T follicular helper cell (primary cell): ENCODE measurements around the gene ACP4.
A peak's percentile ranks its signal among the peaks of the same experiment; 100 is the strongest.
"Not testable (repeated sequence)": the region's sequence is repeated elsewhere in the genome, so short reads cannot be mapped to it uniquely, and the experiment has no call there.

Source experiments
- DNase-seq: peaks from one replicate; pipeline ENCODE4 v3.0.0-alpha.2; 2020; ENCODE audit warnings: low read depth

Gene ACP4

GRCh38 chr19:50797781-50798658 is 7.8 kb downstream of the ACP4 start:
- DNase-seq: no peak

GRCh38 chr19:50798659-50799546 is 8.7 kb downstream of the ACP4 start:
- DNase-seq: no peak

- no peak for DNase-seq
Measured at GRCh38 chr19:50799547-50799851, 9.3 kb downstream of the ACP4 start.

GRCh38 chr19:50801107-50801506 is 10.9 kb downstream of the ACP4 start:
- DNase-seq: no peak

GRCh38 chr19:50803633-50804419 is 13.6 kb downstream of the ACP4 start:
- DNase-seq: no peak

- peak; percentile 95 for DNase-seq
Measured at GRCh38 chr19:50804420-50805272, 14.4 kb downstream of the ACP4 start.

- no peak for DNase-seq
Measured at GRCh38 chr19:50808856-50809255, 18.6 kb downstream of the ACP4 start.

GRCh38 chr19:50811622-50812238 is 21.5 kb downstream of the ACP4 start:
- DNase-seq: not testable (repeated sequence)

- DNase-seq: no peak
Measured at GRCh38 chr19:50812474-50812873, 22.3 kb downstream of the ACP4 start.

- no peak for DNase-seq
Measured at GRCh38 chr19:50814883-50815282, 24.7 kb downstream of the ACP4 start.

- no peak for DNase-seq
Measured at GRCh38 chr19:50815439-50815838, 25.2 kb downstream of the ACP4 start.

- no peak for DNase-seq
Measured at GRCh38 chr19:50817941-50818858, 28.0 kb downstream of the ACP4 start.

GRCh38 chr19:50818859-50819472 is 28.8 kb downstream of the ACP4 start:
- DNase-seq: no peak

- DNase-seq: no peak
Measured at GRCh38 chr19:50819636-50820035, 29.4 kb downstream of the ACP4 start.

- no peak for DNase-seq
Measured at GRCh38 chr19:50820086-50820485, 29.9 kb downstream of the ACP4 start.

GRCh38 chr19:50820549-50821247 is 30.5 kb downstream of the ACP4 start:
- no peak for DNase-seq

GRCh38 chr19:50821248-50821612 is 31.0 kb downstream of the ACP4 start:
- DNase-seq: no peak

GRCh38 chr19:50821622-50822021 is 31.4 kb downstream of the ACP4 start:
- DNase-seq: no peak
